ENCODE measurements around the gene WDR37.

Gene WDR37

GRCh38 chr10:1153251-1153763 lies 97.1 kb downstream of the WDR37 start:
- TF ChIP-seq CTCF (IDR thresholded peaks at IDR 0.05; ENCODE audit: insufficient read depth, low read depth, low read length, missing control alignments) = no peak
- H3K4me3 ChIP-seq (ENCODE audit: low read depth, low read length) = no peak overlapping the region
- DNase-seq (ENCODE audit: low read depth) = no peak

- no peak for DNase-seq (ENCODE audit: low read depth)
- TF ChIP-seq CTCF (IDR thresholded peaks at IDR 0.05; ENCODE audit: insufficient read depth, low read depth, low read length, missing control alignments) = no peak
- H3K4me3 ChIP-seq (ENCODE audit: low read depth, low read length) = no peak overlapping the region
Measured at GRCh38 chr10:1153805-1154351, 97.7 kb downstream of the WDR37 start.

GRCh38 chr10:1154531-1155295 lies 98.5 kb downstream of the WDR37 start:
- TF ChIP-seq CTCF (IDR thresholded peaks at IDR 0.05; ENCODE audit: insufficient read depth, low read depth, low read length, missing control alignments) = no peak
- no peak overlapping the region for H3K4me3 ChIP-seq (ENCODE audit: low read depth, low read length)
- no peak for DNase-seq (ENCODE audit: low read depth)

- no peak for DNase-seq (ENCODE audit: low read depth)
- TF ChIP-seq CTCF (IDR thresholded peaks at IDR 0.05; ENCODE audit: insufficient read depth, low read depth, low read length, missing control alignments) = no peak
Measured at GRCh38 chr10:1155791-1156615, 99.8 kb downstream of the WDR37 start.

GRCh38 chr10:1156616-1156886 lies 100.4 kb downstream of the WDR37 start:
- no peak overlapping the region for H3K4me3 ChIP-seq (ENCODE audit: low read depth, low read length)
- DNase-seq (ENCODE audit: low read depth) = no peak

More at GRCh38 chr10:1155791-1156615, 99.8 kb downstream of the WDR37 start:
- H3K4me3 ChIP-seq (ENCODE audit: low read depth, low read length) = no peak overlapping the region

More at GRCh38 chr10:1156616-1156886, 100.4 kb downstream of the WDR37 start:
- TF ChIP-seq CTCF (IDR thresholded peaks at IDR 0.05; ENCODE audit: insufficient read depth, low read depth, low read length, missing control alignments) = no peak
